ENCODE data around the gene UBR1. TPM values are rescaled to one million over a fixed set of nuclear protein-coding genes. Genes with fewer than 3 reads are reported as not detected.

UBR1 gene
- total RNA-seq, 1 donor from 2014 or later: 21.9 TPM

DNA sequence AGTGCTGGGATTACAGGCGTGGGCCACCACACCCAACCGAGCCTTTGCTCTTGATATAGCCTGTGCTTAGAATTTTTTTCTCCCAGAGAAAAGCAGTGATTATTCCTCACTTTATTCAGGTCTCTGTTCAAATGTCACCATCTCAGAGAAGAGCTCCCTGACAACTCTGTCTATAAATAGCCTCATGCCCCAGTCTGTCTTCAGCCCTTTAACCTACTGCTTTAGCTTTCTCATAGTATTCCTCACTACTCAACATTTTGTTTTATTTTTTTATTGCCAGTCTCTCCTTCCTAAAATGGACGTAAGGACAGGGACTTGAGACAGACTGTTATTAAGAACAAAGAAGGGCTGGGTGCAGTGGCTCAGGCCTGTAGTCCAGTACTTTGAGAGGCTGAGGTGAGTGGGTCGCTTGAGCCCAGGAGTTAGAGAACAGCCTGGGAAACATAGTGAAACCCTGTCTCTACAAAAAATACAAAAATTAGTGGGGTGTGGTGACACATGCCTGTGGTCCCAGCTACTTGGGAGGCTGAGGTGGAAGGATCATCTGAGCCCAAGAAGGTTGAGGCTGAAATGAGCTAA is 106.5 kb downstream of the UBR1 start:
- intact Hi-C loops (cut with DNase I): no loop called here
- Histone ChIP-seq H3K9me3 (no peaks in the 10 kb centered on the region), H3K4me1 (no peaks in the 10 kb centered on the region), H3K4me3 (no peak overlapping the region), H3K27ac (no peak overlapping the region), H3K36me3 (peaks cover 0 to 32% of the 10 kb centered on the region in 2 donors), H3K27me3 (no peaks in the 10 kb centered on the region)
- DNase-seq (ENCODE audit: extremely low spot score in 2 of 2): no peak
- TF ChIP-seq, protein P1, sequence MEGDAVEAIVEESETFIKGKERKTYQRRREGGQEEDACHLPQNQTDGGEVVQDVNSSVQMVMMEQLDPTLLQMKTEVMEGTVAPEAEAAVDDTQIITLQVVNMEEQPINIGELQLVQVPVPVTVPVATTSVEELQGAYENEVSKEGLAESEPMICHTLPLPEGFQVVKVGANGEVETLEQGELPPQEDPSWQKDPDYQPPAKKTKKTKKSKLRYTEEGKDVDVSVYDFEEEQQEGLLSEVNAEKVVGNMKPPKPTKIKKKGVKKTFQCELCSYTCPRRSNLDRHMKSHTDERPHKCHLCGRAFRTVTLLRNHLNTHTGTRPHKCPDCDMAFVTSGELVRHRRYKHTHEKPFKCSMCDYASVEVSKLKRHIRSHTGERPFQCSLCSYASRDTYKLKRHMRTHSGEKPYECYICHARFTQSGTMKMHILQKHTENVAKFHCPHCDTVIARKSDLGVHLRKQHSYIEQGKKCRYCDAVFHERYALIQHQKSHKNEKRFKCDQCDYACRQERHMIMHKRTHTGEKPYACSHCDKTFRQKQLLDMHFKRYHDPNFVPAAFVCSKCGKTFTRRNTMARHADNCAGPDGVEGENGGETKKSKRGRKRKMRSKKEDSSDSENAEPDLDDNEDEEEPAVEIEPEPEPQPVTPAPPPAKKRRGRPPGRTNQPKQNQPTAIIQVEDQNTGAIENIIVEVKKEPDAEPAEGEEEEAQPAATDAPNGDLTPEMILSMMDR (IDR thresholded peaks at IDR 0.05): no peak
- TF ChIP-seq POLR2AphosphoS5 (IDR thresholded peaks at IDR 0.05; ENCODE audit: insufficient read depth in 1 of 2, low read depth in 1 of 2) (no peak), POLR2A (IDR thresholded peaks at IDR 0.05) (no peak)

- Histone ChIP-seq H3K9me3 (no peaks in the 10 kb centered on the region), H3K36me3 (peaks cover 0 to 13% of the 10 kb centered on the region in 2 donors), H3K27me3 (no peaks in the 10 kb centered on the region), H3K4me1 (no peaks in the 10 kb centered on the region), H3K4me3 (no peak overlapping the region), H3K27ac (no peak overlapping the region)
- no peak for DNase-seq (ENCODE audit: extremely low spot score in 2 of 2)
- TF ChIP-seq POLR2A (IDR thresholded peaks at IDR 0.05) (no peak), POLR2AphosphoS5 (IDR thresholded peaks at IDR 0.05; ENCODE audit: insufficient read depth in 1 of 2, low read depth in 1 of 2) (no peak)
- TF ChIP-seq, protein P1 (IDR thresholded peaks at IDR 0.05): no peak
- intact Hi-C loops (cut with DNase I): no loop called here
These were observed 109.0 kb downstream of the UBR1 start for GRCh38 chr15:42996871-42997270.

- Histone ChIP-seq H3K27ac (no peak overlapping the region), H3K36me3 (peaks cover 0 to 15% of the 10 kb centered on the region in 2 donors), H3K9me3 (no peaks in the 10 kb centered on the region), H3K4me1 (no peaks in the 10 kb centered on the region), H3K4me3 (no peak overlapping the region), H3K27me3 (no peaks in the 10 kb centered on the region)
- TF ChIP-seq POLR2A (IDR thresholded peaks at IDR 0.05) (no peak), POLR2AphosphoS5 (IDR thresholded peaks at IDR 0.05; ENCODE audit: insufficient read depth in 1 of 2, low read depth in 1 of 2) (no peak)
- TF ChIP-seq, protein P1 (IDR thresholded peaks at IDR 0.05): no peak
- intact Hi-C loops (cut with DNase I): no loop called here
- DNase-seq (ENCODE audit: extremely low spot score in 2 of 2): no peak
These were observed 111.3 kb downstream of the UBR1 start for GRCh38 chr15:42994546-42994945.

GRCh38 chr15:42992626-42993025 is 113.2 kb downstream of the UBR1 start:
- Histone ChIP-seq H3K4me1 (no peaks in the 10 kb centered on the region), H3K27ac (no peak overlapping the region), H3K9me3 (no peaks in the 10 kb centered on the region), H3K36me3 (peaks cover 0 to 33% of the 10 kb centered on the region in 2 donors), H3K4me3 (no peak overlapping the region), H3K27me3 (no peaks in the 10 kb centered on the region)
- DNase-seq (ENCODE audit: extremely low spot score in 2 of 2): no peak
- no peak for TF ChIP-seq POLR2AphosphoS5 (IDR thresholded peaks at IDR 0.05; ENCODE audit: insufficient read depth in 1 of 2, low read depth in 1 of 2)
- no peak for TF ChIP-seq POLR2A (IDR thresholded peaks at IDR 0.05)
- TF ChIP-seq, protein P1 (IDR thresholded peaks at IDR 0.05): no peak
- intact Hi-C loops (cut with DNase I): no loop called here

- H3K4me3 ChIP-seq: no peak overlapping the region
- H3K9me3 ChIP-seq: no peaks in the 10 kb centered on the region
- H3K27ac ChIP-seq: no peak overlapping the region
- intact Hi-C loops (cut with DNase I): no loop called here
- no peaks in the 10 kb centered on the region for H3K27me3 ChIP-seq
- TF ChIP-seq, protein P1 (IDR thresholded peaks at IDR 0.05): no peak
- TF ChIP-seq POLR2AphosphoS5 (IDR thresholded peaks at IDR 0.05; ENCODE audit: insufficient read depth in 1 of 2, low read depth in 1 of 2) (no peak), POLR2A (IDR thresholded peaks at IDR 0.05) (no peak)
- H3K36me3 ChIP-seq: peaks cover 0 to 43% of the 10 kb centered on the region in 2 donors
- no peak for DNase-seq (ENCODE audit: extremely low spot score in 2 of 2)
- no peaks in the 10 kb centered on the region for H3K4me1 ChIP-seq
These were observed 119.0 kb downstream of the UBR1 start for GRCh38 chr15:42986693-42987342.
